GM08714 (cell line): ENCODE results near the gene ATP8A1.
A peak's percentile ranks its signal among the peaks of the same experiment; 100 is the strongest.

ENCODE experiments used
- H3K4me3 ChIP-seq: fragments of 200-500 bp; sonication (Bioruptor generic); 2 replicates; pipeline ENCODE4 v1.5.1; 2014; ENCODE audit warnings: mild to moderate bottlenecking, low read length, inconsistent platforms
- ZNF274 ChIP-seq: IDR thresholded peaks from 2 replicates; pipeline ENCODE4 v1.6.1; 2012; ENCODE audit warnings: mild to moderate bottlenecking, low read depth, low read length

The ATP8A1 gene

DNA sequence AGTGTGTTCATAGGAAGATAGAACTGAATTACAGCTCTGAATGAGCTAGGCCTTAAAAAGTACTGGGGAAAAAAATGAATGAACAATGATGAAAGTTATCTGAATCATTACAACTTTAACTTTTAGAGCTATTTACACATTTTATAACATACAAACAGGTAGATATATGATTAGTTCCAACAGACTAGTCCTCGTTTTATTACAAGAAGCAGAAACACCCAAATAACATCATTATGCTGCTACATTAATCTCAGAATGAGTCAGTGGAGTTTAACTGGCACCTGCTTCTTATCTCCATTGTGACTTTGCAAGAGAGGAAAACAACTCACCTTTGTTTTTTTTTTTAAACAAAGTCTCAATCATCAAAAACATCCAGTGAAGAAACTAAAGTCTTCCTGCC lies 15.2 kb downstream of the ATP8A1 start:
- TF ChIP-seq ZNF274, result no peak

DNA sequence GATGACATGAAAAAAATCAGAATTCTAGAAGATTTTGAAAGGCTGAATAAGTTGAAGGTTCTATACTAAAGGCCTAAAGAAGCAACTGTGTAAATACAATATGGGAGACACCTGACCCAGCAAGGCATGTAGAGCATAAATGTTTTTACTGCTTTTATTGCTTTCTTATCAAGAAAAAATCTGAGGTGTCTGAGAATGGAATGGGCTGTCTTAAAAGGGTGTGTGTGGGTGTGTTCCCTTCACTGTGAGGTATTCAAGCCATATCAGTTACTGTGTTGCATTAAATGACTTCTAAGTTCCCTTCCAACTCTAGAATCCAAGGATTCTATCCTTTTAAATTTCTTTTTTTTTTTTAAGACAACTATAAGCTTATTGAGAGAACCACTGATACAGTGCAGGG lies 15.7 kb downstream of the ATP8A1 start:
- no peak overlapping the region for H3K4me3 ChIP-seq
- TF ChIP-seq ZNF274, result no peak

More for the DNA sequence above, 15.2 kb downstream of the ATP8A1 start:
- H3K4me3 ChIP-seq, result no peak overlapping the region

DNA sequence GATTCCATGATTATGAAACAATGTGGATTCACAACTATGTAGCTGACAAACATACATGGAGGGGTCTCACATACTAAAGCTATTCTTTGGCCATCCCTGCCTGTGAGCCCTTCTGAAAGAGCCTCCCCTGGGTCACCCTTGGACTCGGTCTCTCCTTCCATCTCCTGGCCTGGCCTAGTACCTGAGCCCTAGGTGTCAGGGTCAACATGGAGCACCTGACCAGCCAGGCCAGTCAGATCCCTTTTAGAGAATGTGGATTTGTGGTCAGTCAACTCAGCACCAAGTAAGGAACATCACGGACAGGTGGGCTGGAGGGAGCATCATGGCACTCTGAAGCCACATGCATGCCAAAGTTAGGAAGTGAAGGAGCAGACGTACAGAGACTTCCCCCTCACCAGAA lies 16.3 kb downstream of the ATP8A1 start:
- TF ChIP-seq ZNF274, result no peak
- peak overlapping the region; percentile 46; the same call in 1 of the 2 replicates for H3K4me3 ChIP-seq

DNA sequence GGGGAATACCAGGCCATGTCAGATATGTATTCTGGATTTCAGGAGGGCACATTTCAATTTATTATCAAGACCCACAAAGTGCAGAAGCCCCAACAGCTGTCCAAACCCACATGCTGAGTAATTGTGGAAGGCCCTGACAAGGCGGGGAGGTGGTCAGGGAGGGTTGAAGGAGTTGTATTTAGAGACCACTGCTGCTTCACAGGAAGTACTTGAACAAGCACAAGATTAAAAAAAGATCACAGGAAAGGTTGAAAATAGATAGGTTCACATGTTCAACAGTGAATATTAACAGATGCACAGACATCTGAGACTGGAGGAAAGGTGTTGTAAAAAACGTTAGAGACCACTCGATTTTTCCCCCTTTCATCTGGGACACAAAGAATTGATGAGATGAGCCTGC lies 17.9 kb downstream of the ATP8A1 start:
- no peak for TF ChIP-seq ZNF274
- peak overlapping the region; percentile 45 for H3K4me3 ChIP-seq

DNA sequence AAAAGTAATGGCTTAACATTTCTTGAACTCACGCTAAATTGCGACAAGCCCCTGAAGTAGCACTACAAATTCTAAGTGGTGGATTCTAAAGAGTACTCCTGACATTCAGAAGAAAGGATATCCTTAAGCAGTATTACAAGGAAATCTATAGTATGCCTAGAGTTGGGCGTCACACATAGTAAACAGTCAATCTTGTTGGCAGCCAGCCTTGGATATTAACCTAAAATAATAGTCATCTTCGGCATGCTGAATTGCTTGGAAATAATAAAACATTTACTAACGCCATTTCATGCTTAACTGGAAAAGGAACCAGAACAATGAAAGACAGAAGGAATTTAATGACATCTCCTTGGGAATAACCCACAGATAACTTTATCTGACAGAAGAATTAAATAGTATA lies 18.6 kb downstream of the ATP8A1 start:
- TF ChIP-seq ZNF274, result no peak
- peak overlapping the region; percentile 45; the same call in 1 of the 2 replicates for H3K4me3 ChIP-seq

- TF ChIP-seq ZNF274, result no peak
- H3K4me3 ChIP-seq, result no peak overlapping the region
These were observed 19.0 kb downstream of the ATP8A1 start for GRCh38 chr4:42637867-42638266.

- no peak for TF ChIP-seq ZNF274
- H3K4me3 ChIP-seq, result no peak overlapping the region; the same call in 1 of the 2 replicates
These were observed 19.8 kb downstream of the ATP8A1 start for GRCh38 chr4:42637104-42637503.

DNA sequence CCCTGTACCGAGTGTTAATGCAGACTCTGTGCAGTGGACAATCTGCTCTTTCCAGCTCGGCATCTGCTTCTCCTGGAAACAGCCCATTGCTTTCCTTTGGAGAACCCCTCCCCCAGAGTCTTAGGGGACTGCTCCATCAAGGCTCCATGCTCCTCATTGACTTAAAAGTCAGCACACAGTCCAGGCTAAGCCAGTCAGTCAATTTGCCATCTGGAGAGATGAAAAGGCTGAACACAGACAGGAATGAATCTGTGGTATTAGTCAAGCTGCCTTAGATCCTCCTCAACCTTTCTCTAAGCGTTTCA lies 20.3 kb downstream of the ATP8A1 start:
- H3K4me3 ChIP-seq, result no peak overlapping the region; the same call in 1 of the 2 replicates
- no peak for TF ChIP-seq ZNF274

DNA sequence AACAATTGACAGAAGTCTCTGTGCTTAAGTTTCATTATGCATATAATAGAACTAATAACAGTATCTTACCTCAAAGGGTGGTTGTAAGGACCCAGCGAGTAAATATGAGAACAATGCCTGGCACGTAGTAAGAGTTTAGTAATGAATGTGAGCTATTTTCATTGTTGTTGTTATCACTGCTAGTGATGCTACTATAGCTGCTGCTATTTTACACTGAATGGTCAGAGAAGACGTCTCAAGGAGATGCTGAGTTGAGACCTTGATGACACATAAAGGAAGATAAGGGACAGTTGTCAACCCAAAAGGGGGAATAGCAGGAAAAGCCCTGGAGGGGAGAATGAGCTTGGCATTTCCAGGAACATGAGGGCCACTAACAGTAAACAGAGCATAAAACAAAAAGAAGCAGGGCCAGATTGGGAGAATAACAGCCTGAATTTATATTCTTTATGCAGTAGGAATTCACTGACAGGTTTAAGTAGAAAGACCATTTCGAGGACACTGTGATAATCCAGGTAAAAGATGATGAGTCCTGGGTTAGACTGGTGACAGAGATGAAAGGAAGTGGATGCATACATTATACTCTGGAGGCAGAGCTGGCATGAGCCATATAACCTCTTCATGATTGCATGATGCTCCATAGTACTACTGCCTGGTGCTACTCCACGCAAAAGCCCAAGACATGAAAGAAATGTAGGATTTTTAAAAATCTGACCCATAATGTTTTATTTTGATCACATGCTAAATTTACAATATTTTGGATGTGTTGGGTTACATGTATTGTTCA lies 23.1 kb downstream of the ATP8A1 start:
- no peak for TF ChIP-seq ZNF274
- H3K4me3 ChIP-seq, result peak overlapping the region; percentile 50; the same call in 1 of the 2 replicates

DNA sequence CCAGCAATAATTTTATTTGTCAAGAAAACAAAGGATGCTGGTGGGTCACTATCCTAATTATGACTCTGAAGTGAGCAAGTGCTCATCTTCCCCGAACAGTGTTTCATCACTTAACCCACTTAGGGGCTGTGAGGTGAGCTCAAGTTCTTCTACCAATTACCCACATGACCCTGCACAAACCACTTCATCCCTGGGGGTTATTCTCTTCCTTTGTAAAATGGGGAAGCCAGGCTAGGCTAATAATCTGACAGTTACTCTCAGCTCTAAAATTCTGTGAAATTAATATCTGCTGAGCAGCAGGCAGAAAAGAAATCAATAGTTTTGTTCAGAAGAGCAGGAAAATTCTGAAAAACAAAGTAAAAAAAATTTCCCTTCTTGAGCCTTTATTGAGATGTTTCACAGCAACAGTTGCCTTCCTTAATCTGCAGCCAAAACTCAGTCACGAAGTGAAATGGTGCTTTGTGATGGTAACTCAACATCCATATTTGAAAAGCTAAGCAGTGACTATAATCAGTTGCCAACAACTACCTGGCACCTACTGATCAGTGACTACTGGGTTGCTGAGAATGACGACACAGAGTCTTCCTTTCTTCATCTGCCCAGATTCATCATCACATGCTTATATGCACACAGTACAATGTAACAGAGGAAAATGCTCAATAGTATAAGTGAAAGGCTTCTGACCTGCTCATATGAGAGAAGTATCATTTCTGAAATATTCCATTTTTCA lies 24.1 kb downstream of the ATP8A1 start:
- H3K4me3 ChIP-seq, result peak overlapping the region; percentile 41
- TF ChIP-seq ZNF274, result no peak

DNA sequence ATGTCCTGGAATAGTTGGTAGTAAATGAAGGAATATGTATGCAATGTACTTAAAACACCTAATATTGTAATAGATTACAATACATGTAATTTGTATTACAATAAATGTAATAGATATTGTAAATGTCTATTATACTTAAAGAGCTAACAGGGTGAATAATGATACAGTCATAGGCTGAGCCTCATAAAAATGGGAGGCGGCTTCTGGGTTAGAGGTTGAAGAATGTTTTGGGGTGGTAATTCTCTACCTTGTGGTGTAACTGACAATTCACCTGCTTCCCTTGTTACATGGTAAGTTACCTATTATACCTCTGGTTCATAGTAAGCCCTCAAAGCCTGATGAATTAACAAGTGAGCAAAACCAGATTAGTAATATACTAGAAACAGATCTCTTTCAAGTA lies 26.0 kb downstream of the ATP8A1 start:
- TF ChIP-seq ZNF274, result no peak
- no peak overlapping the region for H3K4me3 ChIP-seq

DNA sequence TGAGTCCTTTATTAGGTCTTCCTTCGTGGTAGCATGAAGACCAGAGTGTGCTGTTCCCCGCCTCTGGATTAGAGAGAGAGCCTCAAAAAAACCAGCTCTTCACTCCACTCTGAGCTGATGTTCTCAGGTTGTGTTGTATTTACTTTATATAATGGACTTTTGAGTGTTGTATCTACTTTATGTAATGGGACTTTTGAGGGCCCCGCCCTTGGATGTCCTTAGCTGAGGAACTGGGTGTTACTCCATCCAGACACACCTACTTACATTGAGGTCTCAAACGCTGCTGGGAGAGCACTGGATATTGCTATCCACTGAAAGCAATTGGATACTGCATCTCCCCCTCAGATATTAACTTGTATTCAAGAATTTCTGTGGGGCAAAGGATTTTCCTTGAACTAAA lies 28.2 kb downstream of the ATP8A1 start:
- TF ChIP-seq ZNF274, result no peak
- peak overlapping the region; percentile 29; the same call in 1 of the 2 replicates for H3K4me3 ChIP-seq

DNA sequence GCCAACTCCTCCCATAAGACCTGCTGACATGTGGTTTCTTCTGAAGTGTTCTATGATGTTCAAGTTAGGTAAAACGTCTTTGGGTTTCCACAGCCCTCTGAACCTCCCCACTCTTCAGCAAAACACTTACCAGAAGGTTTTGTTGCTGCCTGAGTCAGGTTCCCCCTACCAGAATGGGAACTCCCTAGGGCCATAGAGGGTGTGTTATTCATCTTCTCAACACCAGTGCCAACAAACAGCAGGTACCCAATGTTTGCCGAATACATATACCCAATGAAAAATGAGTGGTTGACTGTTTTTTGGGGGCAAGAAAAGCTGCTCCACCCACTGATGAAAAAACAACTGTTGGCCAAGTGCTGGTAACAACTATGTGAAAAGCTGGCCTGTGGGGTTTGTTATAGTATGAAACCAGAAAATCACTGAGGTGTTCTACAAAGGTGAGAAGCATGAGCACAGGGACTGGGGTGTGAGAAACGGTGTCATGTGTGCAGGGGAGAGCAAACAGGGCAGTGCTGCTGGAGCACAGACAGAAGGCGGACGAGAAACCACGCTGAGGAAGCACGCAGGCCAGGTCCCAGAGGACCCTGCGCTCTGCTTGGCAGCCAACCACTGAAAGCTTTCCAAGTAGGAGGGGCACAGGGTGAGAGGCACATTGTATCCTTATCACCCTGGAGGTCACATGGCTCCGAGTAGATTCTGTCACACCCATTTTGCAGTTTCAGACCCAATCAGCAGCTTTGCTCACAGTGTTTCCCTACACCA lies 28.8 kb downstream of the ATP8A1 start:
- TF ChIP-seq ZNF274, result no peak
- H3K4me3 ChIP-seq, result peak overlapping the region; percentile 67; the same call in 1 of the 2 replicates

DNA sequence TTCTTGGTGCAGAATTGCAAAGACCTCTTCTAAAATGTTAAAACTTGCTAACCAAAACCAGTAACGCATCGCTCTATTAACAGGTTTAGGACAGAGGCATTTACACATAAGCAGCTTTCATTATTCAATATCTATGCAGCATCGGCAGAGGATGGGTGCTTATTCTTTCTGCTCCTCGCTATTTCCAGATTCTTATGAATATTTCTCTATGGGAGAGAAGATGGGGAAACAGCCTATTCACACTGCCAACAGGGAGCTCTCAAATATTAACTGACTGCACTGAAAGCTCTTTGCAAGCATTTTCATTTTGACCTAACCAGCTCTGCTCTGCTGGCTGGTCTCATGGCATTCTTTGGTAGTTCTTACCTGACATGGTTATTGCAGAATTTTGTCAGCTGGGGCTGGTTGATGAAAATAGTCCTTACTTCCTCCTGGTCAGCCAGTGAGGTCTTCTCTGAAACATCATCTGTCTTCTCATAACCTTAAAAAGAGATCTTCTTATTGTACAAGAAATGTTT lies 30.2 kb downstream of the ATP8A1 start:
- H3K4me3 ChIP-seq, result peak overlapping the region; percentile 52
- no peak for TF ChIP-seq ZNF274
